Suprapubic skin (tissue), 4 donors: ENCODE measurements around the gene PPARGC1A. TPM values are rescaled to one million over a fixed set of nuclear protein-coding genes. Genes with fewer than 3 reads are reported as not detected.

ENCODE experiments used
- DNase-seq, 2 donors: peaks; one replicate each; pipeline ENCODE4 v3.0.0-alpha.2; 2019; ENCODE audit warnings: low spot score in 2 of 2
- H3K27ac ChIP-seq: fragments of 200-600 bp; sonication (generic); one replicate; pipeline ENCODE4 v1.5.1; 2019
- H3K27me3 ChIP-seq: fragments of 200-600 bp; sonication (generic); one replicate; pipeline ENCODE4 v1.5.1; 2019
- H3K36me3 ChIP-seq: fragments of 200-600 bp; sonication (generic); one replicate; pipeline ENCODE4 v1.5.1; 2019
- H3K4me1 ChIP-seq: fragments of 200-600 bp; sonication (generic); one replicate; pipeline ENCODE4 v1.5.1; 2019
- H3K4me3 ChIP-seq: fragments of 200-600 bp; sonication (generic); one replicate; pipeline ENCODE4 v1.5.1; 2019; ENCODE audit warnings: mild to moderate bottlenecking
- H3K9me3 ChIP-seq: fragments of 200-600 bp; sonication (generic); one replicate; pipeline ENCODE4 v1.5.1; 2019
- CTCF ChIP-seq, 2 donors: fragments of 200-600 bp in 1 of 2; fragments of 450-650 bp in 1 of 2; sonication (generic) in 1 of 2; IDR thresholded peaks; one replicate each; pipeline ENCODE4 v1.5.1; 2016 to 2019; ENCODE audit warnings: antibody characterized with exemption in 2 of 2, mild to moderate bottlenecking in 1 of 2, moderate library complexity in 1 of 2
- EP300 ChIP-seq: sonication (generic); formaldehyde crosslinking; IDR thresholded peaks from one replicate; pipeline ENCODE4 v1.6.1; 2017; ENCODE audit warnings: antibody characterized with exemption
- POLR2A ChIP-seq, 2 donors: fragments of 450-650 bp; IDR thresholded peaks; one replicate each; pipeline ENCODE4 v1.6.1; 2017; ENCODE audit warnings: antibody characterized with exemption in 2 of 2, mild to moderate bottlenecking in 2 of 2, moderate library complexity in 2 of 2
- POLR2AphosphoS5 ChIP-seq, 3 donors: sonication (generic); formaldehyde crosslinking; IDR thresholded peaks; one replicate each; pipeline ENCODE4 v1.6.1; 2017; ENCODE audit warnings: antibody characterized with exemption in 3 of 3
- whole genome bisulfite sequencing: methylation state at CpG from one replicate; pipeline ENCODE4 v1.1.5; 2018; 5-methylcytosine and 5-hydroxymethylcytosine counted together
- total RNA-seq, 4 donors: library from RNA; depleted of rRNA; stranded (reverse); fragments of >200 nt; gene quantifications; one replicate each; pipeline ENCODE4 v1.1.0, GENCODE V29; 2016

The PPARGC1A gene
- total RNA-seq, 4 donors from 2014 or later = 10.5 to 33.4 (median 13.2) TPM

GRCh38 chr4:23782778-23783437, 106.9 kb downstream of the PPARGC1A start:
- H3K36me3 ChIP-seq = no peaks in the 10 kb centered on the region
- WGBS = 48% methylated on average over 6 of the region's 6 CpGs
- no peak for TF ChIP-seq EP300
- no peaks in the 10 kb centered on the region for H3K9me3 ChIP-seq
- H3K27me3 ChIP-seq = no peaks in the 10 kb centered on the region
- no peak overlapping the region for H3K27ac ChIP-seq
- no peak for DNase-seq
- no peak overlapping the region for H3K4me3 ChIP-seq
- no peaks in the 10 kb centered on the region for H3K4me1 ChIP-seq

- DNase-seq = no peak
- TF ChIP-seq EP300 = no peak
- TF ChIP-seq POLR2AphosphoS5 (IDR thresholded peaks at IDR 0.05) = no peak
- H3K9me3 ChIP-seq = no peaks in the 10 kb centered on the region
- H3K27me3 ChIP-seq = no peaks in the 10 kb centered on the region
- no peaks in the 10 kb centered on the region for H3K36me3 ChIP-seq
- 71% methylated on average over 7 of the region's 7 CpGs for WGBS
- no peak overlapping the region for H3K27ac ChIP-seq
- no peak overlapping the region for H3K4me3 ChIP-seq
- no peaks in the 10 kb centered on the region for H3K4me1 ChIP-seq
Measured at GRCh38 chr4:23779839-23780238, 110.0 kb downstream of the PPARGC1A start.

GRCh38 chr4:23779422-23779821, 110.4 kb downstream of the PPARGC1A start:
- no peaks in the 10 kb centered on the region for H3K36me3 ChIP-seq
- WGBS = 46% methylated on average over 6 of the region's 6 CpGs
- H3K9me3 ChIP-seq = no peaks in the 10 kb centered on the region
- no peak overlapping the region for H3K4me3 ChIP-seq
- H3K27me3 ChIP-seq = no peaks in the 10 kb centered on the region
- H3K4me1 ChIP-seq = no peaks in the 10 kb centered on the region
- no peak overlapping the region for H3K27ac ChIP-seq
- DNase-seq = no peak
- TF ChIP-seq CTCF (IDR thresholded peaks at IDR 0.05) (no peak), POLR2AphosphoS5 (IDR thresholded peaks at IDR 0.05) (no peak), POLR2A (IDR thresholded peaks at IDR 0.05) (no peak), EP300 (no peak)

- DNase-seq = no peak
- Histone ChIP-seq H3K4me1 (no peaks in the 10 kb centered on the region), H3K9me3 (no peaks in the 10 kb centered on the region), H3K36me3 (no peaks in the 10 kb centered on the region), H3K27ac (no peak overlapping the region), H3K4me3 (no peak overlapping the region), H3K27me3 (no peaks in the 10 kb centered on the region)
- TF ChIP-seq EP300 = no peak
- no peak for TF ChIP-seq POLR2AphosphoS5 (IDR thresholded peaks at IDR 0.05)
- TF ChIP-seq POLR2A (IDR thresholded peaks at IDR 0.05) = no peak
- TF ChIP-seq CTCF (IDR thresholded peaks at IDR 0.05) = no peak
Measured at GRCh38 chr4:23775694-23776093, 114.2 kb downstream of the PPARGC1A start.

GRCh38 chr4:23774909-23775308, 114.9 kb downstream of the PPARGC1A start:
- TF ChIP-seq EP300 (no peak), POLR2AphosphoS5 (IDR thresholded peaks at IDR 0.05) (no peak), CTCF (IDR thresholded peaks at IDR 0.05) (no peak), POLR2A (IDR thresholded peaks at IDR 0.05) (no peak)
- Histone ChIP-seq H3K4me1 (no peaks in the 10 kb centered on the region), H3K9me3 (no peaks in the 10 kb centered on the region), H3K4me3 (no peak overlapping the region), H3K27ac (no peak overlapping the region), H3K36me3 (no peaks in the 10 kb centered on the region), H3K27me3 (no peaks in the 10 kb centered on the region)
- WGBS = 43% methylated on average over 5 of the region's 5 CpGs
- no peak for DNase-seq

GRCh38 chr4:23773884-23774636, 115.8 kb downstream of the PPARGC1A start:
- no peak overlapping the region for H3K4me3 ChIP-seq
- no peak overlapping the region for H3K27ac ChIP-seq
- H3K27me3 ChIP-seq = no peaks in the 10 kb centered on the region
- DNase-seq = no peak
- WGBS = 54% methylated on average over 2 of the region's 2 CpGs
- no peaks in the 10 kb centered on the region for H3K4me1 ChIP-seq
- H3K36me3 ChIP-seq = no peaks in the 10 kb centered on the region
- H3K9me3 ChIP-seq = no peaks in the 10 kb centered on the region
- no peak for TF ChIP-seq CTCF (IDR thresholded peaks at IDR 0.05)
- no peak for TF ChIP-seq POLR2AphosphoS5 (IDR thresholded peaks at IDR 0.05)
- TF ChIP-seq POLR2A (IDR thresholded peaks at IDR 0.05) = no peak
- no peak for TF ChIP-seq EP300
